GM19025 (cell line): Measurements from ENCODE around the gene HIVEP2.
A peak's percentile ranks its signal among the peaks of the same experiment; 100 is the strongest.

Source experiments
- ATAC-seq: cut with Tn5 transposase; IDR thresholded peaks from one replicate; pipeline ENCODE4 v1.9.1; 2021; ENCODE audit warnings: mild to moderate bottlenecking, low read depth, moderate library complexity; ENCODE audit not compliant: unreplicated experiment

Gene HIVEP2

DNA sequence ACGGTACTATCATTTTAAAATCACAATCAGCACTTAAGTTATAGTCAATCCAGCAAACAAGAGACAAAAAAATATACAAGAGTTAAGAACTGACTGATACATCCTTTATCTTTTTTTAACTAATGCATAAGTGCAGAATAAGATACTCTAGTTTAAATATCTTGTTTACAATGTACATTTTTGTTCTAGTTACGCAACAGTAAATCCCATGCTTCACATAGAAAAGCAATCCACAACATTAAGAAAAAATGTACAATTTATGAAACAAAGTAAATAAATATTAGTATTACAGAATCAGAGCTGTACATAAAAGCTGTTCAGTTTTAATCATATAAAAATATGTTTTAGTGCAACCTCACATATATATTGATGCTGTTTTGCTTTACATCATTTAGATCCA, 192.6 kb downstream of the HIVEP2 start:
- no peak for ATAC-seq

DNA sequence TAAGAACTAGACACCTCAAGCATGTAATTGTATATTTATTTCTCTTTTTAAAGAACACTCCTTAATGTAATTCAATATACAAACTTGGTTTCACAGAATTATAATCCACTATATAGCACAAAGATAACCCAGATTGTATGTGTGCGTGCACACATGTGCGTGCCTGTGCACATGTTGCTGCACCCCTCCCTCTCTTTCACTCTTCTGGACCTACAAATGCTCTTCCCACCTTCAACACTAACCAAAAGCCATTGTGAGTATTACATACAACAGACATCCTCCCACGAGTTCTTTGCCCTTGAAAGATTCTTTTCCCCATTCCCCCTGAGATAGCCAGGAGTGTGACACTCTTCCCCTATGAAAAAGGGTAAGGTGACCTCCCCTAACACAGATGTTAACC, 193.5 kb downstream of the HIVEP2 start:
- no peak for ATAC-seq

DNA sequence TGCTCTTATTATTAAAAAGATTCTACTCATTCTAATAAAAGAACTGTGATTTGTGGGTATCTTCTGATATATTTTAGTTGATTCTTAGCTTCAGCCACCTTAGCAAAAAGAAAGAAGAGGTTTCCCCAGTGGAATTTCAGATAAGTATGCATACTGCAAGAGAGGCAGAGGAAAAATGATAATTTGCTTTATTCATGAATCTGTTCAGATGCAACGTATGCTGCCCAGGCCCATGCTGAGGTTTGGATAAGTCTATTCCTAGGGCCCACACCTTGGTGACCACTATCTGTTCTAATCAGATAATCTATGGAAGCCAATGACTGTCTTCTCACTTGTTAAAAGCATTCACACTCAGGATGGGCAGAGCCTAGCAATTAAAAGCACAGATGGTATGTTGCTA, 194.0 kb downstream of the HIVEP2 start:
- ATAC-seq: no peak

GRCh38 chr6:142749556-142749955, 195.4 kb downstream of the HIVEP2 start:
- ATAC-seq: no peak

DNA sequence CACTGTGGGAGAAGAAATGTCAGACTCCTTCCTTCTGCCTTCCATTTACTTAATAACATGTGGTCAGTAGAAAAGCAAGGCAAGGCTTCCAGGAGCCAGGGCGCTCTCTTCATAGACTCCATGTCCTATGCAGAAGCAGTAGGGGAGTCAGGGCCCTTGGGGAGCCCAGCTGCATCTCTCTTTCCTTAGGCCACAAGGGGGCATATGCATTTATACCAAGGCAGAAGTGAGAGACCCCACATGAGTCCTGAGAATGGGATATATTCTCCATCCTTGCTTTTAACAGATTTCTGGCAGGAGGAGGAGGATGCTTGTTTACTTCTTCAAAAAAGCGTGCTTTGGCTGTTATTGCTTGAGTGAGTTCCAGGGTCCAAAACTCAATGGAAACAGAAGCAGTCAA, 198.5 kb downstream of the HIVEP2 start:
- peak; percentile 82 for ATAC-seq

DNA sequence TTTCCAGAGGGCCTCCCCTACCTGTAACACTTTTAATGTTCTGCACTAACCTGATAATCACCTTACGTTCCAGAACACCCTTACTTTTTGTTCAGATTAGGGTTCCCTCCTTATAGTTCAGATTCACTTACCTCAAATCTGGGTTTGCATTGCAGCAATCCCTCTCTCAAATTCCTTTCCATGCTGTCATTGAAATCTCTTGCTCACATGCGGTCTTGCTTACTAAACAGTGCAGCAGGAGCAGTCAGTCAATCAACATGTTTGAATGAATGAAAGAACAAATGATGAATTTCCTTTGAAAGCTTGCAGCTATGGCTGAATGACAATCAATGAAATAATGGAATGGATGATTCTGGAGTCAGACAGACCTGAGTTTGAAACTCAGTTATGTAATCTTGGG, 200.1 kb downstream of the HIVEP2 start:
- no peak for ATAC-seq

GRCh38 chr6:142740449-142740848, 204.5 kb downstream of the HIVEP2 start:
- ATAC-seq: no peak

DNA sequence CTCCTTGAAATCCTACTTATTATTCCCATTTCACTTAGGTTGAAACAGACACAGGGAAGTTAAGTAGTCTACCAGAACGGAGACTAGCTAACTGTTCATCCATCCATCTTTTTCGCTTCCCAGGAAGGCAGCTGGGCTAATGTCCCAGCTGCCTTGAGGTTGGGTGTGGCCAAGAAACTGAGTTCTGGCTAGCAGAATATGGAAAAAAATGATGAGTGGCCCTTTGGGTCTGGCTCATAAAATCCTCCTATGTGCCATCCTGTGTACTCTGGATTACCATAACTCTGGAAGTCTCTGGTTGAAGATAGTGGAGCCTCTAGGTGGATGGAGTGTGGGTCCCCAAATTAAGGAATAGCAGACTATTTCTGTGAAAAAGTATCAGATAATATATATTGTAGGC, 206.2 kb downstream of the HIVEP2 start:
- no peak for ATAC-seq

DNA sequence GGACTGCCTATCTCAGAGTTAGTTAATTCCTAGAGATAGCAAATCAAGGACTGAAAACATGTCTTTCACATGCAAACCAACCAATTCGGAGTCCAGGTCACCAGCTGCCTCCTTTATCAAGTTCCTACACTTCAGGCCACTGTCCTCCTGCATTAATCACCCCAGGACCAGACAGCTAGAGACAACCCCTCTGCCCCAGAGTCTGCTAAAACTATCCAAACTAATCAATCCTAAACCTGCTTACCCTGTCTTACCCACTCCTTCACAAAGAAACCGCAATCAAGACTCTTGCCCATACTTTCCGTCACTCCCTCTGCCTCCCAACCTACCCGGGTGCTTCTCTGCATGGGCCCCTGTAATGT, 207.0 kb downstream of the HIVEP2 start:
- no peak for ATAC-seq

DNA sequence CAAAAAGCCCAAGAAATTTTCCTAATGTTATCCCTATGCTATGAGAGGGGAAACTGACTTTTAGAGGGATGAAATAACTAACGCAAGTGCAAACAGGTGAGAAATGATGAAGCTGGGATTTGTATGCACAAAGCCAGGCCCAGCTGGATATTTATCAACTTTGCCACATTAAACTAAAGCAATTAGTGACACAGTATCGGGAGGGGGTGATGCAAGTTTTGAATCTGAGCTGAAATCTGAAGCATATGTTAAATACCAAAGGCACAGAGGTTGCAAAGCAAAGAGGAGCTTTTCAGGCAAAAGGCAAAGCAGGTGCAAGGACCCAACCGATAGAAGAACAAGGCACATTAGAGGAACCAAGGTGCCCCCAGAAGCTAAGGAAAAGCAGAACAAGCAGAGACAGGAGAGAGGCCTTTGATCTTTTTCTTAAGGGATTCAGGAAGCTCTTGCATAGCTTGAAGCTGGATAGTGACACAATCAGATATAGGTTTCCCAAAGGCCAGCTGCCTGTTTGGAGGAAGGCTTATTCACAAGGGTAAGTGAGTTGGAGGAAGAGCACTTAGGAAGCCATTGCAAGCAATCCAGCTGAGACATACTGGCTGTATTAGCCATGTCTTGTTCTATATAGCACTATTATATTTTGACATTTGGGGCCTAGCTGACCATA, 207.5 kb downstream of the HIVEP2 start:
- no peak for ATAC-seq

- ATAC-seq: no peak
These were observed 209.8 kb downstream of the HIVEP2 start for GRCh38 chr6:142735204-142735603.

DNA sequence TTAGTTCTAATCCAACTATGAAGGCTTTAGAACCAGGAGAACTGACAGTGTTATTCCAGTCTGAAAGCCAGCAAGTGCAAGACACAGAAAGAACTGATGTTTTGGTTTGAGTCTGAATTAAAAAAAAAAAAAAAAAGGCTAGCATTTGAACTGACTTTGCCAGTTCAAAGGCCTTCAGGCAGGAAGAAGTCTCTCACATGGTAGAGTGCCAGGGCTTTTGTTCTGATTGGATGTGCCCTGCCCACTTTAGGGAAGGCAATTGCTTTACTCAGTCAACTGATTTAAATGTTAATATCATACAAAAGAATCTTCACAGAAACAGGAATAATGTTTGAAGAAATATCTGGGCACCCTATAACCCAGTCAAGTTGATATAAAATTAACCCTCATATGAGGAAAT, 212.2 kb downstream of the HIVEP2 start:
- ATAC-seq: no peak

DNA sequence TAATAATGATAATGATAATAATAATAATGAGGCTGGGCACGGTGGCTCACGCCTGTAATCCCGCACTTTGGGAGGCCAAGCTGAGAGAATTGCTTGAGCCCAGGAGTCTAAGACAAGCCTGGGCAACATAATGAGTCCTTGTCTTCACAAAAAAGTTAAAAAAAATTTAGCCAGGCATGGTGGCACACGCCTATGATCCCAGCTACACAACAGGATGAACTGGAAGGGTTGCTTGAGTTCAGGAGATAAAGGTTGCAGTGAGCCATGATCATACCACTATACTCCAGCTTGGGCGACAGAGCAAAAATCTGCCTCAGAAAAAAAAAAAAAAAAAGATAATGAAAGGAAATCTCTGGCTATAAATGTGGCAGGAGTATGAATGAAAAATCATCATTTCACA, 213.4 kb downstream of the HIVEP2 start:
- ATAC-seq: no peak

DNA sequence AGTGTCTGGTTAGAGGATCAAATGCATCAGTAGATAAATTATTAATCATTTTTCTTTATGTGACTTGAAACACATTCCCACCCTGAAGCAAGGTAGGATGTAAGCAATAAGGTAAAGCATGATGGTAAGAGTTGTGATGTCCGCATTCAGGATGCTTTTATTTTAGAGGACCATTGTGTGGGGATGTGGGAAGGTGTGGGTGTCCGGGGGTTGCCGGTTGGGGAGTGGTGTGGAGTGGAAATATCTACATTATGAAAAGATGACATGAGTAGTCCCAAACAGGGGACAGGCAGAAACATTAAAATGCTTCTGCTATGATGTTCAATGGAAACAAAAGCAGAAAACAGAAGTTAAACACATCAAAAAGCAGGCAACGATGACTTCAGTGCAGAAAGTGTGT, 215.4 kb downstream of the HIVEP2 start:
- no peak for ATAC-seq

DNA sequence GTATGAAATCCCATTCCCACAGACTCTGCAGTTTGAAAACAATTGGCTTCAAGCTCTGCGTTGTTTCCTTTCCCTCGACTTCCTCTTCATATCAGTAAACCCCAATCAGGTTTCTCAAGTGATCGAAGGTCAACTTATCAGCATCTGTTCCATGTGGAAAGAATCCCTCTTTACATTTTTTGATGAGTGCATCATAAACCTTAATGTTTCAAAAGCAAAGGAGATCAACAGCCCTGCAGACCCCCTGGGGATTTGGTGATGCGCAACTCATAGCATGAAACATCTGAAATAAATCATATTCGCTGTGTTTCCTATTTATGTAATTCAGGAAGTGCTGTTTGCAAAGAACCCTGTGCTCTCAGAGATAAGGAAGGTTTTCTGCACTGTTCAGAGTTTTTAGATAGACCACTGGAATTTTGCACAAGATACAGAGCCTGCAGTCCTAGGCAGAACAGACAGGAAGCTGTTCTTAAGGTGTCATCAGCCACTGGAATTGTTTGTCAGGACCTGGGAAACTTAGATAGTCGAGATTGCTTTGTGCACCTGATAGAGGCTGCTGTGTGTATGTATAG, 216.0 kb downstream of the HIVEP2 start:
- no peak for ATAC-seq

DNA sequence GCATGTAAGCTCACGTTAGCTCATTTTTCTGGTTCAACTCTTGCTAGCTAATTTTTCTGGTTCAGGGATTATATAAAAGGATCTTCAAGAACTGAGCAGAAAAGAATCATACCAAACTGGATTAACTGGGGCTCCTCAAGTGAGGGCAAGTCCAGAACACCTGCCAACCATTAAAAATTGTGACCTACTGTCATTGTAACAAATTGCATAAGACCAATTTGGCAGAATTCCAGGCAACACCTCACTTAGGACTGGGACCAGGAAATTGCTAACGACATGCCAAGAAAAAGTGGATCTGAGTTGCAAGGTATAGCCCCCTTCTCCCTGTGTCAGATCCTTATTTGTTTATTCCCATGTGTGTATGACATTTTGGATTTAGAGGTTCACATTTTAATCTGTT, 216.6 kb downstream of the HIVEP2 start:
- ATAC-seq: no peak

GRCh38 chr6:142726616-142727015, 218.4 kb downstream of the HIVEP2 start:
- no peak for ATAC-seq

DNA sequence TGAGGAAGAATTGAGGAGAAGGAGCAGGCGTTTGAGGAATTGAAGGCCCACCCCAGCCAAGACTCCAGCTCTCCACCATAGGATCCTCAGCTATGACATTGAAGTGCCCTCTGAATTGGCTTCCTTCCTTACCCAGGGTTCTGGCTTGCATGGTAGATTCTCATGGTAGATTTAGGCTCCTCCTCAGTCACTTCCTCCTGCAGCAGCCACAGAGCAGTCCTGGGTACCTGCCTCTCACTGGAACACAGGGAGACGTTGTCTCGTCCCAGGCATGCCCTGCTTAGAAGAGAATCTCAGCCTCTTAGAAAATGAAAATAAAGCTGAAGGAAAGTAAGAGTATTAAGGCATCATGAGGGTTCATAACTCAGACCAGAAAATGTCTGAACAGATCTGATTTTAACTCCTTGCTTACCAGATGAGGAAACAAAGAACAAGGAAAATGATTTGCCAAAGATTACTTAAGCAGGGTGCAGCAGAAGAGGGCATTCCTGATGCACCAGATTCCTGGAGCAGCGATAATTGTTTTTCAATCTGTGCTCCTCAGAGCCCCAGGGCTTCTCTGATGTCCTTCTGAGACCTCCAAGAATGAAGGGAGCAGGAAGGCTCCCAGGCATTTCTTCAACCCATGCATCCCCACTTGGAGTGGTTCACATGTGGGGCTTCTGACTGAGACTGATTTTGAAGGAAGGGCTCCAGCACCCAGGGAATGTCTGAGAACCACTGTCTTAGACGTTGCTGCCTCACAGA, 219.8 kb downstream of the HIVEP2 start:
- ATAC-seq: no peak

GRCh38 chr6:142722841-142723240, 222.1 kb downstream of the HIVEP2 start:
- ATAC-seq: no peak

DNA sequence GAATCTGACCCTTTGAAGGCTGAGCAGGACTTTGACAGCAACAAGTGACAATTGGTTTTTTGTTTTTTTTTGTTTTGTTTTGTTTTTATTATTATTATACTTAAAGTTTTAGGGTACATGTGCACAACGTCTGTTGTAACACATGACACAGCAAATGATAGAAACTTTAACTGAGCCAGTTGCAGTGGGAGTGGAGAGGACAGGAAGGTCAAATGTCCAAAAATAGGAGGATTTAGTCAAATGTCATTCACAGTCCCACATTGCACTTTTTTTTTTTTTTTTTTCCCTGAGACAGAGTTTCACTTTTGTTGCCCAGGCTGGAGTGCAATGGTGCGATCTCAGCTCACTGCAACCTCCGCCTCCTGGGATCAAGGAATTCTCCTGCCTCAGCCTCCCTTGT, 223.0 kb downstream of the HIVEP2 start:
- ATAC-seq: no peak

DNA sequence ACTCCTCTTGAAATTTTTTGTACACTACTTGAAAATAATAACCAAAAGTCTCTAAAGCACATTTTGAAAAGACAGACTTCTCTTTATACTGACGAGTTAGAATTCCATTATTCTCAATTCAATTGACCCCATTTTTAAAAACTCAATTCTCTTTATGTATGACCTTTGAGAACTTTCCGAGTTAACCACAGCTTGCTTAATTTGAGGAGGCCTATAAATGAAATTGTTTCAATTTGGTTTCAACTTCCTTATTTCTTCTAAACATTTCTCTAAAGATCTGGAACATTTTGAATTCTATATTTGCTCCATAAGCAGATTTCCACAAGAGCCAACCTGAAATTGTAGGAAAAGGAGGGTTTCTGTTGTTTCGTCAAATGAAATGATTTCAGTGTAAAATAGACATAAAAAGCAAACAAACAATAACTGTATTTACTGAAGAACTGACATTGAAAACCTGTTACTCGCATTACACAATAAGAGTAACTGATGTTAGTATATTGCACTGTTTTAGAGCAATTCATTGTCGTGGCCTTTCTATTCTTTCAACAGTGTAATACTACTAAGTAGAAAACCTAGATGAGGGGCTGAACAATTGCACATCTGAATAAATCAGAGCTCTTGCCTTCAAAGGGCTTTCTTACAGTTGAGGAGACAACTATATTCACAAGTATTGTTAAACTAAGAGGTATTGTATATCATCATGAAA, 223.6 kb downstream of the HIVEP2 start:
- ATAC-seq: no peak
